ENCODE measurements around the gene CDK13. TPM values are rescaled to one million over a fixed set of nuclear protein-coding genes. Genes with fewer than 3 reads are reported as not detected.
A peak's percentile ranks its signal among the peaks of the same experiment; 100 is the strongest.

The CDK13 gene
- total RNA-seq (2021) = 50.2 and 52.2 TPM in 2 replicates
- long read RNA-seq, full-length matches to known transcripts = 11 of 32 reads
- long read RNA-seq, partial matches to known transcripts = 17 of 32 reads
- long read RNA-seq, other reads (novel, unspliced or antisense) = 4 of 32 reads

- peak within 1 kb of the TSS; percentile 90 for H3K18ac ChIP-seq (ENCODE audit: insufficient read length, low read depth, low read length)
- H3K4ac ChIP-seq (ENCODE audit: low read depth, low read length) = no peak within 1 kb of the TSS
- no peak within 1 kb of the TSS for H2BK20ac ChIP-seq (ENCODE audit: low read depth, low read length, poor library complexity, severe bottlenecking)
- H4K5ac ChIP-seq (ENCODE audit: insufficient read length, low read depth, low read length) = peak within 1 kb of the TSS; percentile 83
- H3K79me1 ChIP-seq (ENCODE audit: insufficient read depth, low read depth, low read length, poor library complexity, severe bottlenecking) = no peaks in the 10 kb centered on the region
- H2BK15ac ChIP-seq (ENCODE audit: low read depth, low read length) = no peak within 1 kb of the TSS; the same call in 1 of the 2 replicates
- H3K14ac ChIP-seq (ENCODE audit: insufficient read depth, low read length) = peak within 1 kb of the TSS; percentile 97
- H4K8ac ChIP-seq (replicated peaks; ENCODE audit: insufficient read length, low read depth, low read length) = no peak within 1 kb of the TSS
- H2BK120ac ChIP-seq (ENCODE audit: low read depth, low read length, poor library complexity, severe bottlenecking) = peak within 1 kb of the TSS; percentile 74
- peak within 1 kb of the TSS; percentile 78 for H2BK5ac ChIP-seq (ENCODE audit: insufficient read length, low read length)
- peak within 1 kb of the TSS; percentile 100 for H3K27ac Mint-ChIP-seq
- H3K4me3 Mint-ChIP-seq = peak within 1 kb of the TSS; percentile 98 to 100
- H3K9me3 Mint-ChIP-seq = peaks cover 0 to 6% of the 10 kb centered on the region in 2 experiments; a peak in 2 of 5 replicates
- H3T11ph ChIP-seq (ENCODE audit: low read length) = no peak within 1 kb of the TSS
- peaks cover 4% of the 10 kb centered on the region for H3K23me2 ChIP-seq (ENCODE audit: insufficient read length, low read depth, low read length, poor library complexity, severe bottlenecking)
- H4K91ac ChIP-seq (ENCODE audit: insufficient read length, low read depth, low read length) = no peak within 1 kb of the TSS
- H2AFZ ChIP-seq (ENCODE audit: low read length) = no peak within 1 kb of the TSS
- no peak for TF ChIP-seq CTCF (conservative IDR thresholded peaks at IDR 0.05)
- no CpG with 5 or more reads among the region's 59 CpGs for WGBS (ENCODE audit: extremely low coverage, insufficient read length, low lambda C conversion rate)
- no peaks in the 10 kb centered on the region for H4K20me1 ChIP-seq (ENCODE audit: control insufficient read depth, insufficient read depth, insufficient read length)
- H3K4me1 Mint-ChIP-seq = peaks cover 14 to 24% of the 10 kb centered on the region in 2 experiments
- no peak within 1 kb of the TSS for H2BK12ac ChIP-seq (ENCODE audit: insufficient read length, low read depth, low read length)
- peaks cover 27% of the 10 kb centered on the region; the same call in 1 of the 2 replicates for H3K79me2 ChIP-seq (ENCODE audit: insufficient read depth, low read length)
- peak within 1 kb of the TSS; percentile 64 for H3K56ac ChIP-seq (ENCODE audit: insufficient read length, low read depth, low read length)
- H3K27ac ChIP-seq (ENCODE audit: insufficient read length, low read depth, low read length) = peak within 1 kb of the TSS; percentile 94
- peaks cover 8 to 14% (median 10%) of the 10 kb centered on the region in 3 experiments for H3K36me3 Mint-ChIP-seq (ENCODE audit: insufficient read depth in 1 of 3, low read depth in 3 of 3)
- peak within 1 kb of the TSS; percentile 92 for H3K9ac ChIP-seq (ENCODE audit: extremely low read depth, insufficient read length, low read length)
- no peak within 1 kb of the TSS for H2AK5ac ChIP-seq (ENCODE audit: insufficient read length, low read length)
- peaks cover 4% of the 10 kb centered on the region for H3K4me1 ChIP-seq (ENCODE audit: insufficient read depth, low read length)
- no peaks in the 10 kb centered on the region for H3K9me3 ChIP-seq (ENCODE audit: control insufficient read depth, low read depth, low read length)
- no peaks in the 10 kb centered on the region for H3K27me3 Mint-ChIP-seq (ENCODE audit: low read depth)
- no peaks in the 10 kb centered on the region for H3K27me3 ChIP-seq (ENCODE audit: insufficient read depth, low read length)
- H3K23ac ChIP-seq (ENCODE audit: insufficient read length, low read depth, low read length) = peak within 1 kb of the TSS; percentile 55
- peak within 1 kb of the TSS; percentile 74 for H3K4me2 ChIP-seq (ENCODE audit: insufficient read depth, insufficient read length, low read length)
- peak; percentile 76 for DNase-seq
Observed at GRCh38 chr7:39949971-39950472, at the start of gene CDK13. Gene CDK13 (plus strand): TSS chr7:39950256. CDS start chr7:39950642, 386 bp downstream.
